ENCODE results near the gene RFX3.
A peak's percentile ranks its signal among the peaks of the same experiment; 100 is the strongest.

RFX3 gene

DNA sequence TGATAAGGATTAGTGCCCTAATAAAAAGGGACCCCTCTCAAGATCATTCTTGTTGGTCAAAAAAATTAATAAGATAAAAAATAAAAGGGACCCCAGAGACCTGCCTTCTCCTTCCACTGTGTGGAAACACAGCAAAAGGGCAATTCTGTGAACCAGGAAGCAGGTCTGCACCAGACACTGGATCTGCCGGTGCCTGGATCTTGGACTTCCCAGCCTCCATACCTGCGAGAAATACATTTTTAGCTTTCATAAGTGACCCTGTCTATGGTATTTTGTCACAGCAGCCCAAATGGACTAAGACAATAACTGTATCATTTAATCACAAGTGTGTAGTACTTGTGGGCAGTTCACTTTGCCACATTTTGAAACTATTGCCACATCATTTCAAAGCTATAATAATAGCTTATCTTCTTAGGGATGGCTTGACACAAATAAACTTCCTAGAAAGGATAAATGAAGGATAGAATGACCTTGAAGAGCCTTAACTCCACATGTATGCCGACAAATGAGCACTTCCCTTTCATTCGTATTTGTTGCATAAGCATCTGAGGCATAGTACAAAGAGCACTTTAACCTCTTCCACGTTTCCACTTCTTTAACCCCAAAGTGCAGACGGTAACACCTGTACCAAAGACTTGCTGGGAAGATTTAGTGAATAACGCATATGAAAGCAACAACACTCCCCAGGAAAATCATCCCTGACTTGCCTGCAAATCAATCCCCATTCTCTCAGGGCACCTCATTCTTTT, 336.5 kb downstream of the RFX3 start:
- no peak for DNase-seq

DNA sequence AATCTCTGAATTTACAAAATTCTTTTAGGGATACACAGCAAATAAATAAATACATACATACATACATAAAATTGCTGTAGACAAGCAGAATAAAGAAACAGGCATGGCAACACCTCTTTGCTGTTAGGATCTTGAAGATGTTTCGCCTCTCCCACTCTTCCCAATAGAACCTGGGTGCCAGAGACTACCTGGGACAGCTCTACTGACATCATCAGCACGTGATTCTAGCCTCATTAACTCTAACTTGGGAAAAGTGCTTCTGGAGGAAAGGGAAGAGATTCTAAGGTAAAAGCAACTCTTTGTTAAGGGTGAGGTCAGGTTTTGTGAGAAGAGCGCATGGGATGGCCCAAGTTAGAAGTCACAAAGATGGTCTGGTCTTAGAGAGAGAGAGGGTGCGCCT, 339.1 kb downstream of the RFX3 start:
- no peak for DNase-seq

DNA sequence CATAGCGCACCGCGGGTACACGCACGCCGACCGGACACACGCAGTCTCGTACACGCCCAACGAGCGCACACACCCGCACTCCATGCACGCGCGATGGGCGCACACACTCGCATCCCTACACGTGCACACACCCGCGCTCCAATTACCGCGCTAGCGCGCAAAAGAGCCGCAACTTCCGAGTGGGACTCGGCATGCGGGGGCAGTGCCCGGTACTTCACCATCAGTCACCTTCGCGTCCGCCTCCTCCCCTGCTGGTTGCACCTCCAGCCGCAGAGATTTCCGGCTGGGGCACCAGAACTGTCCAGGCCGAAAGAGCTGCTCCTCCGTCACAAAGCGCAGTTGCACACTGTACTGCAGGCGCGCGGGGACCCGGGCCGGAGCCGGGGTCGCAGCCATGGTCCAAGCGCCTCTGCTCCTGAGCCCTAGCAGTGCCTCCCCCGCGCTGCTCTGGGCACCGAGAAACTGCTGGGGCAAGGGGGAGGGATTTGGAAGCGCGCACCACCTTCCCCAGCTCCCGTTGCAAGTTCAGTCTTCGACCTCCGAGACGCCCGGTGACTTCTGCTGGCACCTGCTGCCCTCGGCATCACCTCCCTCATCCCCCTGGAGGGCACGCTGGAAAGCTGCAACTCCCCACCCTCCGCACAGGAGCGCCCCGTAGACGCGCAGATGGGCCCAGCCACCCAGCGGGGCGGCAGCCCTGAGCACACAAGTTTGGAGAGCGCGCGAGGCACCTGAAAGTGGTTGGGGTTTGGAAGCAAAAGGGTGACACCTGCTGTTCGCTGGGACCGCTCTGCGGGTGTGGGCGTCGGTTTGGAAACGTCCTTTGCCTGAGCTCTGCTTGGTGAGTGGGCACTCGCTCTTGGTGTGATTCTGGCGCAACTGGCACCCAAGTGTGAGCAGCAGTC, 344.5 kb downstream of the RFX3 start:
- peak; percentile 66 for DNase-seq

DNA sequence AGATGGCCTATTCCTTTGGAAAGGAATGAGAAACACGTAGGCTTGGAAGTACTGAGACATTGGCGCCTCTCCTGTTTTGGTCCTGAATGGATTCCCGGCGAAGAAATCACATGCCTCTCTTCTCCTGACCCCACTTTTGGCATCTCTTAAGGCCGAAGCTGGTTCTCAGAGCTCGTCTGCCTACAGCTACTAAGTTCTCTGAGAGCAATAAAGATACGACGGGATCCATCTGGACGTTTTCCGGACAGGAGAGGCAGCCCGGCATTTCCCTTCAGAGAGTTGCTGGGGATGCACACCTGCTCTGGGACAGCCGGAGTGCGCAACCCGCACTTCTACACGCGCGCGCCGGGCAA, 345.1 kb downstream of the RFX3 start:
- no peak for DNase-seq

DNA sequence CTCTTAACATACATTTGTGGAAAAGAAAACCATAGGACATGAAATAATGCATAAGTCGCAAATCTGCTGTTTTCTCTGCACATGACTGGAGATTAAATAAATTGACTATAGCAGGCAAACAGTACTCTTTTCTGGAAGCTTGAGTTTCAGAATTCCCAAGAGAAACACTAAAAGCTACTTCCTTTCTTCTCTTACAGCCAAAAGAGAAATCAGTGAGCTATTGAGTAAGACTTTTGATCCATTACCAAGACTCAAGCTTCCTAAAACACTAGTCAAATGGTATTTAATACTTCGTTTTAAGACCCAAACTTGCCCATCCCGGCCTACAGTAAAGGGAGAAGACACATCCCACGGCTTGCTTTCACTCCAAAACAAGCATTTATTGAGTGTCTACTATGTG, 346.1 kb downstream of the RFX3 start:
- no peak for DNase-seq

DNA sequence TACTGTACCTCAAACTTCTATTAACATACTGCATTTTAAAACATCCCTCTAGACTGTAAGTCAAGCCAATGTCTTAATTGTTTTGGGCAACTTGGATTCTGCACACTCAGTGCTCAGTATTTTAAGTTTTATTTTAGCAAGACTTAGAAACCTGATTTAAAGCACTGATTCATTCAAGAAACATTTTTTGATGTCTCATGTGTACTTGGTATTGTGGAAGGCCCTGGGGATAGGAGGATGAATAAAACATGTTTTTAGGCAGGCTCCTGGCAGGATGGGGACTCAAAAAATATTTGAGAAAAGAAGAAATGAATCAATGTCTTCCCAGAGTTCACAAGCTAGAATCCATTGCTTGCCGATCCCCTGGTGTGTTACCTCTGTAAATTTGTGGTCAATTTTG, 347.9 kb downstream of the RFX3 start:
- DNase-seq, result no peak

DNA sequence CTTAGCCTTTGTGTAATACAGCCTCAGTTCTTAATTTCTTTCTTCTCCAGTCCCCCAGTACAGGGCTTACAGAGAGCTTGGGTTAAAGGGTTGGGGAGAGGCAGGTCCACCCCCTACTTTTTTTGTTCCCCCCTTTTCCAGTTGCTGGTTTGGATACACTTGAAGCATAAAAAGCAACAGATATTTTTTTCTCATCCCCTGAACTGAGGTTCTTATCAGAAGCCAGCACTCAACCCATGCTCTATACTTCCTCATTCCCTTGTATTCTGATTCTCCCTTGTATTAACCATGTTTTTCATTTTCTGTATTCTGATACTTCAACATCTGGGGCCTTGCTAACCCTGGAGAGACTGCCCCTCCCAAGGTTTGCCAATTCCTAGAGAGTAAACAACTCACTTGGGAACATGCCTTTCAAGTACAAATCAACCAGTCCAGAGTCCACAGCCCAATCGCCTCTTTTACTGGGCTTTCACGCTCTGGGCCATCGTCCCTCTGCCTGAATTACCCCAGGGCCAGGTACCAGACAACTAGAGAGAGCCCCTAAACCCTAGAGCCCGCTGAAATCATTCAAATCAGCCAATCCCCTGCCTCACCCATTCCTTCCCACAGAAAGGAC, 348.5 kb downstream of the RFX3 start:
- DNase-seq, result no peak

DNA sequence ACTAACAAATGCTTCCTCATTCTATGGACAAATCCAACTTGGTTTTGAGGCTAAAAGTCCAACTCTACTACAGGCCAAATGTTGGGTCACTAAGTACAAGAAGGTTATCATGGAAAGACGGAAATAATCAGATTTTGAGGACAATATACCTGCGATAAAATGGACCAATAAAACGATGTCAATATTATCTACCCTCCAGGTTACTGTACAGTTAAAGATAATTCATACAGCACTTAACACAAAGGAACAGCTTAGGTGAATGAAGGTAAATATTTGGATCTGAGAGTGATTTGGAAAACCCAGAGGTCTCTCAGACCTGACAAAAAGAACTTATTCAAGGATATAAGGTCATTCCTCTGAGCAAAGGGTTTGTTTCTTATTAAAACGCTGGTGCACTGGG, 352.4 kb downstream of the RFX3 start:
- no peak for DNase-seq

DNA sequence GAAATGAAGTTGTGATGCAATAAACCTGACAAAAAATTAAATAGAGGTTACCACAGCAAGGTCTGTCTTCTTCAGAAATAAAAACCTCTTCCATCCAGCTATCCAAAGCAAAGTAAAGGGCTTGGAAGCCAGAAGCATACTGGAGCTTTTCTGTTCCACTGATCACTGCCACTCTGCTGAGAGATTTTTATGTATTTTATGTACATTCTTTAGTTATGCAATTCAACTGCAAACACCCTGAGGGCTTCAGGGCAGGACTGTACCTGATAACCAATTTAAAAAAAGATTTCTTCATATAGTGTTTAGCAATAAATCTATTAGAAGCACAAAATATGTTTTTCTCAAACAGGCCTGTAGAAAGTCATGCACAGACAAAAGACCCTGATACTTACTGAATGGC, 355.0 kb downstream of the RFX3 start:
- DNase-seq, result no peak
